COR-L47 (cell line): Measurements from ENCODE around the gene TENM3.
A peak's percentile ranks its signal among the peaks of the same experiment; 100 is the strongest.

ENCODE experiments used
- DNase-seq: peaks from one replicate; lab custom pipeline; 2025; lab: John Stamatoyannopoulos, UW

Gene TENM3

GRCh38 chr4:182627996-182628395 lies 384.8 kb downstream of the TENM3 start:
- no peak for DNase-seq

- DNase-seq, result no peak
Measured at GRCh38 chr4:182628544-182628943, 385.3 kb downstream of the TENM3 start.

- DNase-seq, result no peak
Measured at GRCh38 chr4:182629096-182629495, 385.9 kb downstream of the TENM3 start.

GRCh38 chr4:182640491-182640890 lies 397.3 kb downstream of the TENM3 start:
- DNase-seq, result no peak

- DNase-seq, result peak; percentile 33
Measured at GRCh38 chr4:182640932-182641331, 397.7 kb downstream of the TENM3 start.

- DNase-seq, result peak; percentile 76
Measured at GRCh38 chr4:182642831-182643230, 399.6 kb downstream of the TENM3 start.

GRCh38 chr4:182643801-182644682 lies 400.8 kb downstream of the TENM3 start:
- peak; percentile 63 for DNase-seq

GRCh38 chr4:182644683-182645050 lies 401.5 kb downstream of the TENM3 start:
- DNase-seq, result no peak

GRCh38 chr4:182645511-182645910 lies 402.3 kb downstream of the TENM3 start:
- no peak for DNase-seq

- no peak for DNase-seq
Measured at GRCh38 chr4:182647646-182648300, 404.6 kb downstream of the TENM3 start.

GRCh38 chr4:182648766-182649165 lies 405.6 kb downstream of the TENM3 start:
- DNase-seq, result peak; percentile 53

GRCh38 chr4:182649698-182650477 lies 406.7 kb downstream of the TENM3 start:
- no peak for DNase-seq

- no peak for DNase-seq
Measured at GRCh38 chr4:182653596-182653995, 410.4 kb downstream of the TENM3 start.

GRCh38 chr4:182655340-182655739 lies 412.1 kb downstream of the TENM3 start:
- no peak for DNase-seq

GRCh38 chr4:182662551-182662950 lies 419.3 kb downstream of the TENM3 start:
- no peak for DNase-seq

- DNase-seq, result no peak
Measured at GRCh38 chr4:182671231-182671630, 428.0 kb downstream of the TENM3 start.

GRCh38 chr4:182671749-182672148 lies 428.5 kb downstream of the TENM3 start:
- no peak for DNase-seq

GRCh38 chr4:182678590-182678989 lies 435.4 kb downstream of the TENM3 start:
- DNase-seq, result no peak

GRCh38 chr4:182679533-182679932 lies 436.3 kb downstream of the TENM3 start:
- no peak for DNase-seq

GRCh38 chr4:182680234-182680653 lies 437.0 kb downstream of the TENM3 start:
- DNase-seq, result no peak

- no peak for DNase-seq
Measured at GRCh38 chr4:182683661-182684060, 440.5 kb downstream of the TENM3 start.

- no peak for DNase-seq
Measured at GRCh38 chr4:182684796-182685195, 441.6 kb downstream of the TENM3 start.

GRCh38 chr4:182688081-182688480 lies 444.9 kb downstream of the TENM3 start:
- no peak for DNase-seq
